Measurements from ENCODE around the gene RNF157.
"Not testable (repeated sequence)": the region's sequence is repeated elsewhere in the genome, so short reads cannot be mapped to it uniquely, and the experiment has no call there.

Gene RNF157

GRCh38 chr17:76188213-76189016 is 51.9 kb downstream of the RNF157 start:
- no peak for DNase-seq

- not testable (repeated sequence) for DNase-seq
Observed at GRCh38 chr17:76186774-76187173, 53.5 kb downstream of the RNF157 start.

GRCh38 chr17:76184290-76184689 is 56.0 kb downstream of the RNF157 start:
- DNase-seq: no peak

- peak; percentile 95 to 96 for DNase-seq
Observed at GRCh38 chr17:76182016-76182764, 58.1 kb downstream of the RNF157 start.

- peak; percentile 47 to 74 for DNase-seq
Observed at GRCh38 chr17:76179496-76180467, 60.5 kb downstream of the RNF157 start.

GRCh38 chr17:76178124-76178523 is 62.2 kb downstream of the RNF157 start:
- DNase-seq: no peak

GRCh38 chr17:76176701-76177574 is 63.4 kb downstream of the RNF157 start:
- DNase-seq: no peak

GRCh38 chr17:76174037-76174436 is 66.3 kb downstream of the RNF157 start:
- DNase-seq: no peak

- DNase-seq: no peak
Observed at GRCh38 chr17:76173474-76173873, 66.8 kb downstream of the RNF157 start.

GRCh38 chr17:76171706-76172105 is 68.6 kb downstream of the RNF157 start:
- DNase-seq: no peak

GRCh38 chr17:76170114-76170513 is 70.2 kb downstream of the RNF157 start:
- no peak for DNase-seq

- DNase-seq: no peak
Observed at GRCh38 chr17:76166906-76167305, 73.4 kb downstream of the RNF157 start.

- DNase-seq: no peak
Observed at GRCh38 chr17:76166168-76166567, 74.1 kb downstream of the RNF157 start.

GRCh38 chr17:76164331-76164730 is 76.0 kb downstream of the RNF157 start:
- DNase-seq: no peak

- no peak for DNase-seq
Observed at GRCh38 chr17:76163919-76164318, 76.4 kb downstream of the RNF157 start.

GRCh38 chr17:76161619-76162266 is 78.5 kb downstream of the RNF157 start:
- DNase-seq: no peak

- DNase-seq: no peak
Observed at GRCh38 chr17:76160896-76161528, 79.3 kb downstream of the RNF157 start.

GRCh38 chr17:76159157-76159556 is 81.1 kb downstream of the RNF157 start:
- DNase-seq: no peak

GRCh38 chr17:76157759-76158158 is 82.5 kb downstream of the RNF157 start:
- DNase-seq: no peak

- no peak for DNase-seq
Observed at GRCh38 chr17:76156662-76156991, 83.7 kb downstream of the RNF157 start.
